Astrocyte (in vitro differentiated cells and primary cell): Measurements from ENCODE around the gene TAX1BP3.

Experiments used
- CTCF ChIP-seq: IDR thresholded peaks from 2 replicates; pipeline ENCODE4 v1.5.1; 2011; ENCODE audit warnings: low read depth, mild to moderate bottlenecking, inconsistent platforms, low read length, moderate library complexity; ENCODE audit not compliant: insufficient read depth
- EZH2 ChIP-seq: IDR thresholded peaks from 2 replicates; pipeline ENCODE4 v1.6.1; 2012; ENCODE audit warnings: mild to moderate bottlenecking, low read length, inconsistent platforms; ENCODE audit not compliant: insufficient read depth

GRCh38 chr17:3691617-3692067 is 23.3 kb upstream of the TAX1BP3 start:
- TF ChIP-seq CTCF, result no peak
- TF ChIP-seq EZH2, result no peak
